Thoracic aorta (tissue), 2 donors: ENCODE results near the gene GYPC. TPM values are rescaled to one million over a fixed set of nuclear protein-coding genes. Genes with fewer than 3 reads are reported as not detected.

Experiments used
- ATAC-seq: fragments of 150-250 bp; one replicate; pipeline ENCODE4 v1.8.0; 2017; ENCODE audit warnings: low read depth; ENCODE audit not compliant: insufficient number of reproducible peaks, low FRiP score
- DNase-seq: peaks from one replicate; pipeline ENCODE4 v3.0.0-alpha.2; 2020; ENCODE audit warnings: low spot score
- H3K27ac ChIP-seq, 2 donors: fragments of 200-600 bp; sonication (generic); 1 replicate in 1 of 2; 2 replicates in 1 of 2; pipeline ENCODE4 v1.5.1; 2016; ENCODE audit warnings: mild to moderate bottlenecking in 2 of 2, moderate library complexity in 2 of 2
- H3K27me3 ChIP-seq: fragments of 200-600 bp; sonication (generic); replicated peaks from 2 replicates; pipeline ENCODE4 v1.6.0; 2016; ENCODE audit warnings: mild to moderate bottlenecking; ENCODE audit not compliant: insufficient read depth
- H3K36me3 ChIP-seq: fragments of 200-600 bp; sonication (generic); one replicate; pipeline ENCODE4 v1.5.1; 2016
- H3K4me1 ChIP-seq, 2 donors: fragments of 200-600 bp; sonication (generic); 1 replicate in 1 of 2; 2 replicates in 1 of 2; pipeline versions ENCODE4 v1.5.1 to v1.6.0; 2016; ENCODE audit warnings: low read depth in 2 of 2, mild to moderate bottlenecking in 1 of 2; ENCODE audit not compliant: control insufficient read depth in 1 of 2
- H3K4me3 ChIP-seq: fragments of 200-600 bp; sonication (generic); 2 replicates; pipeline ENCODE4 v1.5.1; 2016; ENCODE audit warnings: mild to moderate bottlenecking
- H3K9me3 ChIP-seq: fragments of 200-600 bp; sonication (generic); 2 replicates; pipeline ENCODE4 v1.5.1; 2016
- CTCF ChIP-seq: fragments of 200-600 bp; sonication (generic); IDR thresholded peaks from one replicate; pipeline ENCODE4 v1.5.1; 2019; ENCODE audit warnings: antibody characterized with exemption
- total RNA-seq, 2 donors: library from RNA; depleted of rRNA; stranded (reverse); fragments of >200 nt; gene quantifications; one replicate each; pipeline versions ENCODE4 v1.1.0 to v1.2.3, GENCODE V29; 2016

GYPC gene
- total RNA-seq, 2 donors from 2014 or later = 123 to 185 TPM

DNA sequence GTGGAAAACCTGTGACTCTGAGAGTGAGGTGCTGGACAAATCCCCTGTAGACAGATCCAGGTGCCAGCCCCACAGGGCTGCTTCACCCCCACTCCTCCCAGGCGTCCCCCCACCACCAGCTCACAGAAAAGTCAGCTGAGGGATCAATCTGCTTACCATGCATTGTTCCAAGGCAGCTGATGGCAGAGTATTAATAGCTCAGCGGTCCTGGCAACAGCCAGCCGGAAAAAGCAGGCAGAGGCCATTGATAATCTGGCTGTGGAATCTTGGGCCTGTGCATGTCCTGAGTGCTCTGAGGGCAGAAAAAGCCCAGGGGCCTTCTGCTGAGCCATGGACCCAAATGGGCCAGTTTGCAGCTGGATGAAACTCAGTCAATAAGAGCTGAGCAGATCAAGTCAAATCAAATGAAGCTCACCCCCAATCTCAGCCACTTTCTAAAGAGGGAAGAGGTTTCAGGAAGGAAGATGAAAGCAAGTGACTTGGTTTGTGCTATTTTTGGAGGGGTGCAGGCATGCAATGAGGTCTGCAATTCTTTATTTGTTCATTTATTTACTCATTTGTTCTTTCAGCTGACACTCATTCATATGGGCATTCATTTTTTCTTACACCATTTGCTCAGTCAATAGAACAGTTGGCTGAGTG lies 63.4 kb downstream of the GYPC start:
- peak overlapping the region in 1 of 2 donors; percentile 10 for H3K27ac ChIP-seq
- no peaks in the 10 kb centered on the region for H3K36me3 ChIP-seq
- ATAC-seq (no peak), DNase-seq (no peak)
- H3K9me3 ChIP-seq = no peaks in the 10 kb centered on the region
- no peaks in the 10 kb centered on the region for H3K27me3 ChIP-seq
- H3K4me3 ChIP-seq = no peak overlapping the region
- no peak for TF ChIP-seq CTCF
- peaks cover 9 to 20% of the 10 kb centered on the region in 2 donors for H3K4me1 ChIP-seq

DNA sequence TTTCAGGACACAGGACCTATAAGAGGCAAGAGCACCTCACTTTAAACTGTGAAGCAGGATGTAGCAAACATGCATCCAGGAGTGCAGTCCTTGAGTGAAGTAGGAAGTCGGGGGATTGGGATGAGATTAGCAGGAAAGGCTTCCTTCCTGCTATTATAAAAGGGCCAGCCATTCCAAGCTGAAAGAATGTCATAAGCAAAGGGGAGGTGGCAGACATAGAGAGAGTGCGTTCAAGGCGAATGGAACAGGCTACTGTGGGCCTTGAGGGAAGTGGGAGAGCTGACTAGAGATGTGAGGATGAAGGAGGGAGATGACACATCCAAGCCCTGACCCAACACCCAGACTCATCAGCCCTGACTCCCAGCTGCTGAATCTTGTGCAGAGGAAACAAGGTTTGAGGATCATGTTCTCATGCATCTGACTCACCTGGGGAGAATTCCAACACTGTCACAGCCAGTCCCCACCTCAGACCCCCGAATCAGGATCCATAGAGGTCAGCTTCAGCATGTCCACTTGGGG lies 63.9 kb downstream of the GYPC start:
- no peaks in the 10 kb centered on the region for H3K27me3 ChIP-seq
- ATAC-seq (no peak), DNase-seq (no peak)
- peaks cover 9 to 20% of the 10 kb centered on the region in 2 donors for H3K4me1 ChIP-seq
- no peak overlapping the region for H3K4me3 ChIP-seq
- peak overlapping the region in 1 of 2 donors; percentile 10 for H3K27ac ChIP-seq
- H3K36me3 ChIP-seq = no peaks in the 10 kb centered on the region
- H3K9me3 ChIP-seq = peaks cover 3% of the 10 kb centered on the region
- TF ChIP-seq CTCF = no peak

- H3K9me3 ChIP-seq = peaks cover 11% of the 10 kb centered on the region
- no peak overlapping the region for H3K4me3 ChIP-seq
- H3K27ac ChIP-seq = peak overlapping the region in 1 of 2 donors; percentile 8
- no peaks in the 10 kb centered on the region for H3K27me3 ChIP-seq
- no peak for TF ChIP-seq CTCF
- ATAC-seq = no peak
- no peak for DNase-seq
- peaks cover 9 to 20% of the 10 kb centered on the region in 2 donors for H3K4me1 ChIP-seq
- H3K36me3 ChIP-seq = no peaks in the 10 kb centered on the region
Measured at GRCh38 chr2:126720638-126721037, 64.7 kb downstream of the GYPC start.

GRCh38 chr2:126722081-126722480 lies 66.1 kb downstream of the GYPC start:
- no peak for TF ChIP-seq CTCF
- Histone ChIP-seq H3K36me3 (no peaks in the 10 kb centered on the region), H3K27ac (no peak overlapping the region), H3K4me1 (peaks cover 15 to 27% of the 10 kb centered on the region in 2 donors), H3K27me3 (no peaks in the 10 kb centered on the region), H3K9me3 (peaks cover 13% of the 10 kb centered on the region), H3K4me3 (no peak overlapping the region)
- no peak for DNase-seq
- ATAC-seq = no peak

- Histone ChIP-seq H3K27me3 (no peaks in the 10 kb centered on the region), H3K4me1 (peaks cover 18 to 31% of the 10 kb centered on the region in 2 donors), H3K36me3 (no peaks in the 10 kb centered on the region), H3K27ac (no peak overlapping the region), H3K4me3 (no peak overlapping the region), H3K9me3 (peaks cover 13% of the 10 kb centered on the region)
- ATAC-seq (no peak), DNase-seq (no peak)
- no peak for TF ChIP-seq CTCF
Measured at GRCh38 chr2:126722546-126722945, 66.6 kb downstream of the GYPC start.
